Activated CD4-positive, alpha-beta T cell treated with anti-CD3 and anti-CD28 coated beads, Interleukin-2, amount 50 U/mL, for 16 hours (primary cell): ENCODE measurements around the gene TSSK2.

ENCODE experiments used
- DNase-seq: peaks from one replicate; pipeline ENCODE4 v3.0.0-alpha.2; 2020

TSSK2 gene

DNA sequence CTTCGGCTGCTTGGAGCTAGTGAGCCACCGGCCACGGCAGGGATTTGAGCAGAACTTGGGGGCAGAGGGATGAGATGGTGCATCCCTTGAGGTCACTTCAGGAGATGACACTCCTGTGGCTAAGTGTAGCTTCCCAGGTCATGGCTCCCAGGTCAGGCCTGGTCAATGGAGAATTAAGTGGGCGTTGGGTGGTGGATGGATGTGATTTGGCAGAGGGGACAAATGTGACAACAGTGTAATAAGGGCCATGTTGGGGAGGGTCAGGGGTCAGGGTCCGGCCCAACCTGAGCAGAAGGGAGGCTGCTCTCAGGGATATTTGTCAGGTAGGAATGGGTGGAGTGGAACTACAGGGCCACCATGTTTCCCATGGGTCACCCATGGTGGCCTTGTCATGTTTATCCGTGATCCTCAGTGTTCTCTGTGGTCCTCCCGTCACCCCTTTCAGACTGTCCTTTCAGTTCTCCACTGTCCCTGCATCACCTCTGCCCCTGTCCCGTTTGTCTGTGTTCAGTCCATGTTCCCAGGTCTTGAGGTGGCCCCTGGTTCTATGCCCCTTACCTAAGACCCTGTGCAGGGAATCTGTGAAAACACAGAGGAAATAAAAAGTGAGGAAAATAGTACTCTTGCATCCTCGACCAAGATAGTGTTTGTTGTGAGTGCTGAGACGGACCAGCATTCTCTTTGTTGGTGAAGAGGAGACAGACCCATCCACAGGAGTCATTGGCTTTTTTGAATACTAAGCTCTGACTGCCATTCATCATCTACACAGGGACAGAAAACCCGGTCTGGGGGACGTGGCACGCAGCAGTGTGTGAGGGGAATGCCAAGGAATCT, 41.3 kb downstream of the TSSK2 start:
- DNase-seq = no peak

DNA sequence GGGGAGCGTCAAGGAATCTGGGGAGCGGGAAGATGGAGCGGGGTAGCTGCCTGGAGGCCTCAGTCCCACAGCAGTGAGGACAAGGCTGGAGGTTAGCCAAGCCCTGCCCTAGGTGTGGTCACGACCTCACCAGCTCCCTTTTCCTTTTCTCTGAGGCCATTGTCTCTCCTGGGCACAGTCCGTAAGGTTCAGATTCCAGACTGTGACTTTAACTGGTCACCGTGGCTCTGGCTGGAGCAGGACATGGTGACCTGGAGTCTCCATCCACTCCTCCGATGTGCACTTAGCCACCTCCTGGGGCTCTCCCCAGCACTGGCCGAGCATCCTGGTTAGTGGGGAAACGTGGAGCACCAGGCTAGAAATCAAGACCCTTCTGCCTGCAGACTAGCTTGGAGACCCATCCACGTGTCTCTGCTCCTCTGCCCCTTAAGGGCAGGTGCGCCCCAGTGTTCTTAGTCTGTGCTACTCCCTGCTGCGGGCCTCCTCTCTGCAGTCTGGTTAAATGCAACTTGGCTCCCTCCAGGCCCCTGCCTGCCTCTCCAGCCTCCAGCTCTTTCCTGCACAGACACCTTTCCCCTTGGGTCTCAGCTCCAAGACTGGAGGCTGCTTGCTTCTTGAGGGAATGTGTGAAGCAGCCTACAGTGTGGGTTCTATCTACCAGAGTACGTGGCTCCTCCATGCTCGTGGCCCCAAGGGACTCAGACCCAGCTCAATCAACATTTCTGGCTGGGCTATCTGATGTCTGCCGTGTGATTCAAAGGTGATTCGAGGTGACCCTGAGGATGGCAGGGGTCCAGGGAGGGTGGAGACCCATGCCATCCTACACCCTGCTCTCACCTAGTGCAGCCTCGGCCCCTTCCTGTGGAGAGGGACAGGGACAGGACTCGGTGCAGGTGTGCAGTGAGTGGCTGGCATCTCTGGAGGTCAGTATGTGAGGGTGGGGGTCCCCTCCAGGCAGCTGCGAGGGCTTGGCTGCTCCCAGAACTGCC, 42.2 kb downstream of the TSSK2 start:
- no peak for DNase-seq

DNA sequence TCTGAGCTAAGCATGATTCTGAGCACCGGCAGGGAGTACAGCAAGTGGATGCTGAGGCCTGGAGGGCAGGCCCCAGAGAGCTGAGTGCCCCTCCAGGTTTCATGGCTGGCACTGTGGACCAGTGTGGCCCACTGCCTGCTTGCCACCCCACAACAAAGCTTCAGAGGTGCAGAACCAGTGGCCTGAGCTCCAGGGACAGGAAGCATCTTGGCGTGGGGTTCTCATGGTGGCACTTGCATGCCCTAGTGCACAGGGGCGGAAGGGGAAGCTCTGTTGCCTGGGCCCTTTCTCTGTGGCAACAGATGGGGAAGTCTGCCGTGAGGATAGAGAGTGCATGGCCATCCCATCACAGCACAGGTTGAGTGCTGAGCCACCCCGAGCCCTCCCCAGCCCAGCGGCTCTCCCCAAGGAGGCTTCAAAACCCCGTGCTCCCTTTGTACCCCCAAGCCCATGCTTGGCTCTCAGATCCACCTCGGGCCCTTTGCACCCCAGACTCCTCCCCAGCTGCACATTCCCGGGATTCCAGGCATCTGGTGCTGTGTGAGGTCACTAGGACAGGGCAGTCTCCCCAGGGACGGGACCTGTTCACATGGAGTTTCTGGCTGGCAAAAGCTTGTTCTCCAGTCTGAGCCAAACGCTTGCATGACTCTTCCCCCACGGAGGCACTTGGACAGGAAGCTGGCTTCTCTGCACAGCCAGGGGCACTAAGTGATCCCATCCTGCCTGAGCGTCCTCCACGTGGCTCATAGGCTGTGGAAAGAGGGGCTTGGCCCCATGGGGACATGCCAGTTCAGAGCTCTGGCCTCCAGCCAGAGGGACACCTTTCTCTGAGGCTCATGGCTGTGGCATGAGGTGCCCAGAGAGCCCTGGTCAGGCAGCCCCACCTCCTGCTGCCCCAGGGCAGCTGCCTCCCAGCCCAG, 43.3 kb downstream of the TSSK2 start:
- DNase-seq = no peak

DNA sequence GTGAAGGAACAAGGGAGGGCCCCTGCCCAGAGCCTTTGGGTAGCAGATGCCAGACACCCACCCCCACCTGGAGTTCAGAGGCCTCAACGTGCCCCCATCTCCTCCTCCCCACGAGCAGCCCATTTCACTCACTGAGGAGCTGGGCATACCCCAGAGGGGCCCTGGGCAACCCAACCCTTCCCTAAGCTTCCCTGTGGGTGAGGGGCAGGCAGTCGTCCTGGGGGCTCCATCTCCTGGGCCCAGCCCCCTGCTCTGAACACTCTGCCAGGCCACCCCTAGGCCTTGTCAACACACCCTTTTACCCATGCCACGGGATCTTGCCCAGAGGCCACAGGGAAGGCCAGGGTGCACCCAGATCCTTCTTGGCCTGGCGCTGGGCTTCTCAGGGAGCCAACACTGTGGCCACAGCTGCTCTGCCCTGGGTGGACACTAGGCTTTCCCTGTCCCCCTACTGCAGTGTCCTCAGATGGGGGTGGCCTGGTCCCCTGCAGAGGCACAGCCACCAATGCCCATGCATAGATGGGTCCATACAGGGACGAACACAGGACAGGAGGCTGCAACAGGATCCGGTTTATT, 44.0 kb downstream of the TSSK2 start:
- no peak for DNase-seq

DNA sequence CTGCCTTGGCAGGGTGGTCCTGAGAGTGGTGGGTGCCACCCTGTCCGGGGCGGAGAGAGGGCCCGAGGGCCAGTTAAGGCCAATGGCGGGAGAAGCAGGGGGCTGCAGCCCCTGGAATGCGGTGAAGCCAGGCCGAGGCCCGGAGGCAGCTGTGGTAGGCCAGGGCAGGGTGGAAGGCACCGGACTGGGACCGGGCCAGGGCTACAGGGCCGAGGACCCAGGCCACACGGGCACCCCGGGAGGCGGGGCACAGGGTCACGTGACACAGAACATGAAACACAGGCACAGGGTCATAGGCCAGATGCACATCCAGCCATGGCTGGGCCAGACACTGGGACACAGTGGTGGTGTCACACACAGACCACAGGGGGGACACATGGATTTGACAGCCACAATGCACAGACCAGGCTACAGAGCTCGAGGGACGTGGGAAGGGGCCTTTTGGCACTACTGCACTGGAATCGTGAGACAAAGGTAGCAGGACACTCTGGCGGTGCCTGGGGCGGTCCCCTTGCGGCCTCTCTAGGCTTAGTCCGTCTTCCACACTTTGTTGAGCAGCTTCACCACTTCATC, 44.6 kb downstream of the TSSK2 start:
- no peak for DNase-seq

DNA sequence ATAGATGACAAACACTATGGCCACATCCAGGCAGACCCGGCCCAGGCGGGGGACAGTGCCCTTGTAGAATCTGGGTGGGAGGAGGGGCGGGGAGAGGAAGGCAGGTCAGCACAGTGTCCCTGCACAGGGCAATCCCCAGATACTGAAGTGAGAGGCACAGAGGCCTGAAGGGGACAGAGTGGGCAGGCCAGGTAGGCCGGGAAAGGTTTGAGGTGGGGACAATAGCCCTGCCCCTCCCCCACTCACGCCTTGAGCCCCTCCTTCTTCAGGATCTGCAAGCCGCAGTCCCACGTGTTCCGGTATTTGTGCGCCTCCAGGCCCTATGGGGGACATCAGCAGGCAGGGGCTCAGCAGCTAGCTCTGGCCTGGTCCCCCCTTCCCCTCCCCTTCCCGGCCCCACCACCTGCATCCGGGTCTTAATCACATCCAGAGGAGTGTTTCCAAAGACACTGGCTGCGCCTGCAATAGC, 45.1 kb downstream of the TSSK2 start:
- DNase-seq = no peak

DNA sequence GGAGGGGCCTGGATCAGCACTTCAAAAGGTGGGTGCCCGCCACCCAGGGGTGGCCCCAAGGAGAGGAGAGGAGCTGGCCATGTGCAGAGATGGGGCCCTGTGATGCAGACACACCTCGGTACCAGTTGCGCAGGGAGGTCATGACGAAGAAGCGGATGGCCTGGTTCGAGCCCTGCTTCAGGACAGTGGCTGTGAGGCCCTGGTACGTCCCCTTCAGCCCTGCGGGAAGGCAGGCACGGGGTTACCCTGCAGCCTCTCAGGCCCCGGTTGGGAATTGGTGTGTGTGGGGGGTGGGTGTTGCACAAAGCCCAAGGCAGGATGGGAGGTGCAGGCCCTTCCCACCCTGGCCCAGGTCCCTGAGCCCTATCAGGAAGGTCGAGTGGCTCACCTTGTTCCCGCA, 45.6 kb downstream of the TSSK2 start:
- no peak for DNase-seq

DNA sequence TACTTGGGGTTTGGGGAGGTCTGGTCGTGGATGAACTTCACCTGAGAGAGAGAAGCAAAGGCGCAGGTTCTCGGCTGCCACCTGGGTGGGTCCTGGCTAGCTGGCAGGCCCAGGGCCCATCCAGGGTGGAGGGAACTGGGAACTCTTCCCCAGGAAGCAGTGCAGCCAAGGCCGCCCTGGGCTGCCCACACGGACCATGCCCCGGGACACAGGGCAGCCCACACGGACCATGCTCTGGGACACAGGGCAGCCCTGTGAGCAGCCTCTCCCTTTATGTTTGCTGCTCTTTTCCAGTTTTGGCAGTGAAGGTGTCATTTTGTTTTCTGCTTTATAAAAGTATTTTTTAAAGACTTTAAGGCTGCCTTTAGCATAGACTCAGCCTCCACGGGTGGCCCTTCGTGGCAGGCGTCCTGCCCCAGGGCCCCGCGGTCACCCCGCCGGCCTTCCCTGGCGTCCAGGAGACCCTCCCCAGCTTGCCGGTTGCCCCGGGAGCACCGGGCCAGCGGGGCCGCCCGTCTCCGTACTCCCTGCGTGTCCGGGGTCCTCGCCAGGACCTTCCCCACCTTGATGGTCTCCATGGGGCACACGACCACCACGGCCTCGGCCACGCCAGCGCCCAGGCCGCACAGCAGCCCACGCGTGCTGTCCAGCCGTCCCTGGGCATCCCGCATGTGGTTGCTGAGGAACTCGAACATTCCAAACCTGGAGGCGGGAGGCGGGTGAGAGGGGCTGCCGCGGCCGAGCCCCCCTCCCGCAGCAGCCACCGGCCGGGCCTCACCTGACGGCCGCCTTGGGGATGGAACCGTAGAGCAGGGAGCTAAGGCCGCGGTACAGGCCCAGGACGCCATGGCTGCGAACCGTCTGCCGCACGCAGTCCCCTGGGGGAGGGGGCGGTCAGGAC, 46.3 kb downstream of the TSSK2 start:
- no peak for DNase-seq

DNA sequence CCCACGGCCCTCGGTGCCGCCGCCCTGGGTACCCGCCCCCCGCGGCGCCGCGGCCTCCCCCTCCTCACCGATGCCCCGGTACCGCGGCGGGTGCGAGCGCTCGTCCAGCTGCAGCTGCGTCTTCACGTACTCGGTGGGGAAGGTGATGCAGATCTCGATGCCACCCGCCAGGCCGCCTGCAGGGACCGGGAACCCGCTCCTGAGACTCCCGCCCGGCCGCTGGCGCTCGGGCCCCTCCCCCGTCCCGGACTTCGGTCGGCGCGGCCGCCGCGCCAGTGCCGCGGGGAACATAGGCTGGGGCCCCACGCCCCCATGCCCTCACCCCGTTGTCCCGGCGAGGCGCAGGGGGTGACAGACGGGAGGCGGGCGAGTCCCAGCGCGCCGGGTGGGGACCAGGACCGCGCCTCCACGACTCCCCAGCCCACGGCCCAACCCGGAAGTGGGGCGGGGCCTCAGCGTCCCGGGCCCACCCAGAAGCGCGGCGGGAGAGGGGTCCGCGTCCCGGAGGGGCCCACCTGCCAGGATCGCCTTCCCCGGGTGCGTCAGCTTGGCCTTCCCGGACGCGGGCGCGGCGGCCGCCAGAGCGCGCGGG, 47.1 kb downstream of the TSSK2 start:
- peak; percentile 32 for DNase-seq

DNA sequence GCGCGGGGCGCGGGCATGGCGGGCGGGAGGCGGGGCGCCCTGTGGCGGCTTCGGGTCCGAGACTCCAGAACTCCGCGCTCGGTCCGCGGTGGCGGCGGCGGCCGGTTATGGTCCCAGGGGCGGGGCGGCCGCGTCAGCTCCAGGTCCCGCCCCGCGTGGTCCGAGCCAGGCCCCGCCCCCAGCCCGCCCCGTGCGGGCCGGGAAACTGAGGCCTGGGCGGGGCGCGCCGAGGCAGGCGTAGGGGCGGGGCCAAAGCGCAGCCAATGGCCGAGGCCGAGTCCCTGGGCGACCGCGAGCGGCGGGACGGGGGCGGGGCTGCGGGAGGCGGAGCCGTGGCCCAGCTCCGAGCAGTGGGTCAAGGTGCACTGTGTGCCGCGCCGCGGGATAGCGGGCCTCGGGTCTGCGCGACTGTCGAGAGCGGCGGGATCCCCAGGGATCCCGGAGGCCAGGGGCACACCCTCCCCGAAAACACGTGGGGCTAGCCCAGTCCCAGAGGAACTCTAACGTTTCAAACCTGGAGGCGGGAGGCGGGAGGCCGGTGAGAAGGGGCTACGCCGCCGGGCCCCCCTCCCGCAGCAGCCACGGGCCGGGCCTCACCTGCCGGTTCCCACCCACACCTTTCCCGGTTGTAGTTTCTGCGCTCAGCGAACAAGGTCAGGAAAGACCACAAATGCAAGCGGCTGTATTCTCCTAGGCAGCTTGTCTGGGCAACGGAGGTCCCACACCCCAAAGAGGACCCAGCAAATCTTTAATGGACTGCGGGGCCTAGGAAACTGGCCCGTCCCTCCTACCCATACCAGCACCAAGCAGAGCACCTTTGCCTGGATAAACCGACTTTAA, 47.8 kb downstream of the TSSK2 start, which contains the start of gene SLC25A1:
Gene SLC25A1 (minus strand): TSS at position 80 of the 840 bp plus-strand sequence. CDS start 63 bp downstream, at position 17.
- peak; percentile 93 for DNase-seq

DNA sequence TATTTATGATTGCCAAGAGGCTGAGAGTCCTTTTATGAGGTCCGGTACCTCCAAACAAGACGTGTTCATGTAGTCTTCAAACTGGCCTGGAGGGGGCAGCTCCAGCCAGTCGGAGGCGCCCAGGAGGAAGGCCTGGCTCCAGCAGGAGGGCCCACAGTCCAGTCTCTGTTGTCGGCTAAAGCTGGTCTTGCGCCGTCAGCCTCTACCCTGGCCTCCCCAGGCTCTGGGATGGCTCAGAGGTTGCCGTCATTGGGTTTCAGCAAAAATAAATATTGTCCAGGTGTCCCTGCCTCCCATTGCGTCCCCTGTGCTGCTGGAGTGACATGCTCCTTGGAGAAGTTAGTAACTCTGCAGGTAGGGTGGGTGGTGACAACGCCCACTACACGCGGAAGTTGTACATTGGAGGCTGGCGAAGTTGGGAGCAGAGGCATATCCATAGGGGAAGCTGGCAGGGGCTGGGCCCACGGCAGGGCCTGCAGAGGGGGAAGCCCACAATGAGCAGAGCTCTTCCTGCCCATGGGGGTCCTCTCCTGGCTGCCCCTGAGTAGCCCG, 48.5 kb downstream of the TSSK2 start:
- peak; percentile 73 for DNase-seq

DNA sequence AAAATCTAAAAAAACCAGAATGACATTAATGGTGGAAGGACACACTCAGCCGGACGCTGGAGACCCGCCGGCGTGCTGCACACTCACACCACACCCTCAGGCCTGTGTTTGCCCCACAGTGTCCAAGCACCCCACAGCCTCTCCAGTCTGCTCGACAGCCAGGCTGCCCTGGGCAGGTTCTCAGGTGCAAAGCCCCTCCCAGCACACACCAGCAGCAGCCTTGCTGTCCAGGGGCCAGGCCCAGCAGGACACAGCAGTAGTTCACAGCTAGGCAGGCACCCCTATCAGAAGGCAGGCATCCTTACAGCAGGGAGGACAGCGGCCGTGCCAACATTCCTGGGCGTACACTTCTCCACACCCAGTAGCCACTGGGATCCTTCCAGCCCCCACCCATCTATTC, 49.1 kb downstream of the TSSK2 start:
- no peak for DNase-seq

DNA sequence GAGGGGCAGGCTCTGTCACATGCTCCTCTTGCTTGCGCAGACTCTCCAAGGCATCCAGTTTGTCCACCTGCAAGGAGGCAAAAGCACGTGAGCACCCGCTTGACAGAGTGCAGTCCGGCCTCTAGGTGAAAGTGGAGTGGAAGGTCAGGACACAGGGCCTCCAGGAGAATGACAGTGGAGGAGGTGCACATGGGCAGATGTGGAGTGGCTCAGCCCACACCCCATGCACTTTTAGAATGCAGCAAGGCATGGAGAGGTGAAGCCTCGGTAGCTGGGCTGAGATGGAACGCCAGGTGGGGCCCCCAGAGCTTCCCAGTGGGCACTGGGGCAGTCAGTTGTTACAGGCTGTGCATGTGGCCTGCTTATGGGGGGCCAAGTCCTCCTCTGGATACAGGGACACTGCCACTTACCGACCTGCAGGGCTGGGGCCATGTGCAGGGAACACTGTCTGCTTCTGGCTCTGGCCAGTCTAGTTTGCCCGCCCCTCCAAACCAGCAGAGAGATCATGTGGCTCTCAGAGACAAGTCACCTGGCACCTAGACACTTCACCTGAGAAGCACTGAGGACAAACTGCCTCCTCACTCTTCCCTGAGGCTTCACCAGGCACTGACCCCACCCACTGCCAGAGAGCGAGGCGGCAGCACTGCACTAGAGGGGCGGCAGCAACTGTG, 49.8 kb downstream of the TSSK2 start:
- no peak for DNase-seq

DNA sequence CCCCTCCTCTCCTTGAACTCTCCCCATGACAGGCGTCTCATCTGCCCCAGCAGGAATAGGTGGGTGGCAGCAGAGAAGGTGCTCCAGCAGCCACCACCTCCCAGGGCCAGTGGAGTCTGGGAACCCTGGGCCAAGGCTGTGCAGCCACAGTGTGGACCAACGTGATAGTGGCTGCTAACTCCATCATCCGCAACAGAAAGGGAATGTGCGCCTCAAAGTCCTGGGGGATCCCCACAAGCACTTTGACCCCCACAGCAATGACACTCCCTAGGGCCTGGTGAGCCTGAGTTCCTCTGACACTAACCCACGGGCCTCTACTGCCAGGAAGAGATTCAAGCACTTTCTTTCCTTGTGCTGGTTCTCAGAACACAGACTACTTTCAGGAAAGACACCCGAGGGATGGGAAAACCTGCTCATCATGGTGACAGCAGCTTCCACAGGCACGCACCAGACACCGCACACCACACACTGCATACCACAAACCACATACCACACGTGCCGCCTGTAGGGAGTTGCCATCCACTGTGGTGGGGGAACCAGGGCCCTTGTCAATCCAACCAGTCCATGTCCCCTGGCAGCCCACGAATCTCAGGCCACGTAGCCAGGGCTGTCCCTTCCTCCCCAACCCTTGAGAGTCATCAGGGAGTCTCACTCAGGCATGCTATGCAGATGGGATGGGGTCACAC, 50.8 kb downstream of the TSSK2 start:
- no peak for DNase-seq
